ENCODE data around the gene MITF.

GRCh38 chr3:69900331-69900730, 161.1 kb downstream of the MITF start:
- TF ChIP-seq TAF1 (IDR thresholded peaks at IDR 0.05; ENCODE audit: low read depth, low read length), result no peak
- TF ChIP-seq POLR2A (IDR thresholded peaks at IDR 0.05; ENCODE audit: low read depth, low read length), result no peak

All from GM12891 (cell line).